HG03558 (cell line): ENCODE data around the gene MYOC.
"Not testable (repeated sequence)": the region's sequence is repeated elsewhere in the genome, so short reads cannot be mapped to it uniquely, and the experiment has no call there.

ENCODE experiments used
- ATAC-seq: cut with Tn5 transposase; IDR thresholded peaks from one replicate; pipeline ENCODE4 v1.9.1; 2021; ENCODE audit warnings: moderate number of reproducible peaks; ENCODE audit not compliant: unreplicated experiment; ENCODE audit errors: extremely low read depth

Gene MYOC

DNA sequence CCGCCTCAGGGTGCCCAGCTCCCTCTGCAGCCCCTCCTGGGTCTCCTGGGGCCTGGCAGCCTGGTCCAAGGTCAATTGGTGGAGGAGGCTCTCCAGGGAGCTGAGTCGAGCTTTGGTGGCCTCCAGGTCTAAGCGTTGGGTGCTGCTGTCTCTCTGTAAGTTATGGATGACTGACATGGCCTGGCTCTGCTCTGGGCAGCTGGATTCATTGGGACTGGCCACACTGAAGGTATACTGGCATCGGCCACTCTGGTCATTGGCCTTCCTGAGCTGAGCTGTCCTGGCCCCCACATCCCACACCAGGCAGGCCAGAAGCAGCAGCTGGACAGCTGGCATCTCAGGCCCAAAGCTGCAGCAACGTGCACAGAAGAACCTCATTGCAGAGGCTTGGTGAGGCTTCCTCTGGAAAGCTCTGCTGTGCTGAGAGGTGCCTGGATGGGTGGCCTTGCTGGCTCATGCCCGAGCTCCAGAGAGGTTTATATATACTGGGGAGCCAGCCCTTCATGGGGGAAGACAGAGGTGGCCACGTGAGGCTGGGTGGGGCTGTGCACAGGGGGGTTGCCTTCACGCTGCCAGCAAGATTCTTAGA, at the start of gene MYOC:
MYOC (minus strand) TSS at position 455 of the 589 bp plus-strand sequence; CDS start at position 378, 77 bp downstream.
- ATAC-seq, result no peak

DNA sequence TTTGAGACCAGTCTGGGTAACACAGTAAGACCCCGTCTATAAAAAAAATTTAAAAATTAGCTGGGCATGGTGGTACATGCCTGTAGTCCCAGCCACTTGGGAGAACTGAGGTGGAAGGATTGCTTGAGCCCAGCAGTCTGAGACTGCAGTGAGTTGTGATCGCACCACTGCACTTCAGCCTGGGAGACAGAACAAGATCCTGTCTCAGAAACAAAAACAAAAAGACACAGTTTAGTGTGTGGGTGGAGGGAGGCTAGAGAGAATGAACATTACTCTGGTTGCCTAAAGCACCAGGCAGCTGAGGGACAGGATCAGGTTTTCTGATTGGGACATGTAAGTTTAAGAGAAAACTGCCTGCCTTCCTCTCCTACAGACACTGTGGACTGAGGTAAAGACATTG, 47.0 kb upstream of the MYOC start:
- ATAC-seq, result no peak

- not testable (repeated sequence) for ATAC-seq
These were observed 43.3 kb upstream of the MYOC start for GRCh38 chr1:171695772-171696171.

DNA sequence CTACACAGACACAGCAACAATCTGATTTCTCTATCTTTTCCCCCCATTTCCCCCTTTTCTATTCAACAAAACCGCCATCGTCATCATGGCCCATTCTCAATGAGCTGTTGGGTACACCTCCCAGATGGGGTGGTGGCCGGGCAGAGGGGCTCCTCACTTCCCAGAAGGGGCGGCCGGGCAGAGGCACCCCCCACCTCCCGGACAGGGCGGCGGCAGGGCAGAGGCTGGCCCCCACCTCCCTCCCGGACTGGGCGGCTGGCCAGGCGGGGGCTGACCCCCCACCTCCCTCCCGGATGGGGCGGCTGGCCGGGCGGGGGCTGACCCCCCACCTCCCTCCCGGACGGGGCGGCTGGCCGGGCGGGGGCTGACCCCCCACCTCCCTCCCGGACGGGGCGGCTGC, 41.1 kb upstream of the MYOC start:
- not testable (repeated sequence) for ATAC-seq

- no peak for ATAC-seq
These were observed 31.4 kb upstream of the MYOC start for GRCh38 chr1:171683870-171684269.

- no peak for ATAC-seq
These were observed 27.9 kb upstream of the MYOC start for GRCh38 chr1:171680339-171680738.

- ATAC-seq, result no peak
These were observed 24.3 kb upstream of the MYOC start for GRCh38 chr1:171676823-171677222.

GRCh38 chr1:171674431-171675405, 22.2 kb upstream of the MYOC start:
- no peak for ATAC-seq

GRCh38 chr1:171670739-171671138, 18.3 kb upstream of the MYOC start:
- ATAC-seq, result no peak

- no peak for ATAC-seq
These were observed 15.9 kb upstream of the MYOC start for GRCh38 chr1:171668372-171668771.

DNA sequence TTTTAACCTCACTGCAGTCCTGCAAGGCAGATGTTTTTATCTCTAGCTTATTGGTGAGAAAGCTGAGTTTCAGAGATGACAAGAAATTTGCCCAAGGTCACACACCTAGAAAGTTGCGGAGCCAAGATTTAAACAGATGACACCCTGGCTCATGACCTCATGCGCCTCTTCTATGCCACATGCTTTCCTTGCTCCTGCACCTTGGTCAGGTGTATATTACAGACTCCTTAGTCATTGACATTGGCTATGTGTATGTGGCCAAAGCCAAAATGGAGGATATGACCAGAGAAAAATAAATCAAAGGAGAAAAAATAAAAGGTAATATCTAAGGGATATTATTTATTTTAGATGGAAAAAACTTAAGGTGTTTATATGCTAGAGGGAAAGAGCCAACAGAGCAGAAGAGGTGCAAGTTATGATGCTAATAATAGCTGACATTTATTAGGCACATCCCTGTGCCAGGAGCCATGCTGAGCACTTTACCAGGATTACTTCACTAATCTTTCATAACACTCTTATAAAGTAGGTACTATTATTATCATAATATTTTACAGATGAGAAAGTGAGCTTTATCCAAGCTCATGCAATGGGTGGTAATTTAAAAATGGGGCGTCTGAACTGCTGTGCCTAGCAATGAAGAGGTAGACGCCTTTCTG, 13.8 kb upstream of the MYOC start:
- no peak for ATAC-seq

- no peak for ATAC-seq
These were observed 12.5 kb upstream of the MYOC start for GRCh38 chr1:171664976-171665375.

DNA sequence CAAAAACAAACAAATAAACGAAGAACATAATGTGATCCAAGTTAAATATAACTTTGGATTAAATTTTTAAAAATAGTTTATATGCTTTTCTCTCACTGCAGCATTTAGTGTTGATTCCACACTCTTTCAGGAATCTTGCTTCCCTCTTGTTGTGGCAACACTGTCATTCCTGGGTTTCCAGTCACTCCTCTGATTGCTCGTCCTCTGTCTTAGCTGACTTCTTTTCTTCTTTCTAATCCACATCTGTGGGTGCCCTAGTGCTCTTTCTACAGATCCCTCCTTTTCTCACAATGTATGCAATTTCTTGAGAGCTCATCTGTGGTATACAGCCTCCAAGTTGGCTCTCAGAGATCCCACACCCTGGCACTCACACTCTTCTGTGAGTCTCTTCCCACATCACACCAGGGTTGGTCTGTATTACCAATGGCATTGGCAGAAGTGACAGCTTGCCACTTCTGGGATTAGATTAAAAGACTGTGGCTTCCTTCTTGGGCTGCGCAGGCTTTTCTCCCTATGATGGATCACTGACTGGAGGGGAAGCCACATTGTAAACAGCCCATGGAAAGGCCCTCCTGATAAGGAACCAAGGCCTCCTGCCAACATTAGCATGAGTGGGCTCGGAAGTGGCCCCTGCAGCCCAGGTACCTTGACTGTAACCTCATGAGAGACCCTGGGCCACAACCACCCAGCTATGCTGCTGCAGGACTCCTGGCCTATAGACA, 11.5 kb upstream of the MYOC start:
- no peak for ATAC-seq

DNA sequence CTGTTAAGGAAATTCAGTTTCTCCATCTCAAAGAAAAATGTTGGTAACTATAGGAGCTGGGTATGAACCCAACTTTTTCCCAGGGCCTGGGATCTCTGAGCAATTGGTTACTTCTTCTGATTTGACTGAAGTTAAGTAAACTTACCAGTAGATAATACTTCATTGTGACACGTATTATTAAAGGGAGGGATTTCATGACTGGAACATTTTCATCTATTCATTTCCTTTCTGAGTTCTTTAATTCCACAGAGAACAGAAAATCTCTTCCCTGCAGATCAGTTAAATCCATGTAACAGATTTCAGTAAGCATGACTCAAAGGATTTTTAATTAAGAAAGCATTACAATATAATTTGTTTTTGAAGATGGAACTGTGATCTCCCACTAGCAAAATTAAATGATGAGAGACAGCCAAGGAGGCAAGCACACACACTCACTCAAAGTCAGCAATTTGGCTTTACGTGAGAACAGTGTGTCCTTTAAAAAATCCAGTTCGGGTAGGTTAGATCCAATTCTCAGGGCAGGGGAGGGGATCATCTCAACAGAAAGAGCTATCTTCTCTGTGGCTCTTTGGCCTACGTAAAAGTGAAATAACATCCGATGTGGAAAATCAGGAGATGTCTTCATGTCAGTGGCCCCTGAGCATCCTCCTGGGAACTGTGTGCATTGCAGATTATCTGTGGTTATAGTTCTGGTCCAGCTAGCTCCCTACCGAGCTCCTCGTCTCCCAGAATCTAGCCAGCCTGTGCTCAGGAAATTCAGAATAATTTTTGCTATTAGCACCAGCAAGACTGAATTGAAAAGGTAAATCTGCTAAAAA, 10.8 kb upstream of the MYOC start:
- ATAC-seq, result no peak

- ATAC-seq, result no peak
These were observed 8.7 kb upstream of the MYOC start for GRCh38 chr1:171661076-171661650.

- ATAC-seq, result not testable (repeated sequence)
These were observed 3.7 kb upstream of the MYOC start for GRCh38 chr1:171656206-171656605.

DNA sequence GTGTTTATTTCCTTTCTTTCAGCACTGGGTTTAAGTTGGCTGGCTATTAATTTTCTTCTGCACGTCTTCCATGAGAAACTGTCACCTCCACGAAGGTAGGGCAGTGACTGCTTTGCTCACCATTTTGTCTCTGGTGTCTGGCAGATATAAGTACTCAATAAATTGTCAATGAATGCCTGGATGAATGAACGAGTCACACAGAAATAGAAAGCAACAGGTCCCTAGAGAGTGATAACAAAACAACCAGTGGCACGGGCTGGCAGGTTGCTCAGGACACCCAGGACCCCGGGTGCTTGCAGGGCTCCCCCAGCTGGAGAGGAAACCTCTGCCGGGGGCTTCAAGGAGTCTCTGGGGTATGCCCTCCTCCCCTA, 3.2 kb upstream of the MYOC start:
- no peak for ATAC-seq

DNA sequence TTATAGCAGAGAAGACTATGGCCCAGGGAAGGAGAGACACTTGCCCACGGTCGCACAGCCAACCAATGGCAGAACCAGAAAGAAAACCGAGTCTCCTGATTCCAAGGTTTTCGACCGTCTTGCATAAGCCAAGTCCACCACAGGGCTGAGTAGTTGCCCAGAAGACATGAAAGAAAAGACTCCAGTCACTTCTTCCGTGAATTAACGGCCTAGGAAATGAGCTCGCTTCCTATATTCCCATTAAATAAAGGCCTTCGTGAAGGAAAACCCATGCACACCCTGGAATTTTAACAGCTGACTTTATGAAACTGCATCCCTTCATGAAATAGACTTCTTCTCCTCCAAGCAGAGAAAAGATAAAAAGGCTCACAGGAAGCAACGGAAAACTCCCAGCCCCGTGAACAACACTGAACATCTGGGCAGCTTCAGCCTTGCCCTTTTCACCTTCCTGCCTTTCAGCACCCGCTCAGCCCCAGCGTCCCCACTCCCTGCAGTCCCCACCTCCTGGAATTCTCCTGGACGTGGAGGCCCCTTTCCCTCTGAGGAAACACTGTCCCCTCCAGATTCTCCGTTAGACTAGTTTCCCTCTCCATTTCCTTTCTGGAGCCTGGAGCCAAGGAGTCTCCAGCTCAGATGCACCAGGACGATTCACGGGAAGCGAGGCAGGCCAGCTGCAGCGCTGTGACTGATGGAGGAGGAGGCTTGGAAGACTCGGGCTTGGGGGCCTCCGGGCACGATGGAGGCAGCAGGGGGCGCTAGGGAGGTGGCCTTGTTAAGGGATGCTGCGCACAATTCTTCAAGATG, 2.7 kb upstream of the MYOC start:
- no peak for ATAC-seq
